Tibial nerve (tissue), 4 donors: Measurements from ENCODE around the gene TBX5. TPM values are rescaled to one million over a fixed set of nuclear protein-coding genes. Genes with fewer than 3 reads are reported as not detected.

Experiments used
- DNase-seq, 2 donors: peaks; one replicate each; pipeline ENCODE4 v3.0.0-alpha.2; 2019; ENCODE audit warnings: low spot score in 2 of 2
- H3K27ac ChIP-seq, 4 donors: fragments of 200-600 bp; sonication (generic) in 3 of 4; one replicate each; pipeline ENCODE4 v1.5.1; 2017 to 2019; ENCODE audit warnings: mild to moderate bottlenecking in 1 of 4
- H3K27me3 ChIP-seq, 2 donors: fragments of 200-600 bp; sonication (generic) in 1 of 2; one replicate each; pipeline versions ENCODE4 v1.5.1 to v1.6.0; 2017 to 2019
- H3K36me3 ChIP-seq, 3 donors: fragments of 200-600 bp; sonication (generic); one replicate each; pipeline ENCODE4 v1.5.1; 2018 to 2019
- H3K4me1 ChIP-seq, 4 donors: fragments of 200-600 bp; sonication (generic) in 3 of 4; one replicate each; pipeline ENCODE4 v1.5.1; 2017 to 2019
- H3K4me3 ChIP-seq, 4 donors: fragments of 200-600 bp; sonication (generic) in 3 of 4; one replicate each; pipeline ENCODE4 v1.5.1; 2017 to 2019; ENCODE audit warnings: mild to moderate bottlenecking in 1 of 4, moderate library complexity in 1 of 4
- H3K9me3 ChIP-seq, 4 donors: fragments of 200-600 bp; sonication (generic) in 3 of 4; one replicate each; pipeline ENCODE4 v1.5.1; 2017 to 2019
- CTCF ChIP-seq, 5 experiments: fragments of 200-600 bp in 3 of 5; fragments of 450-650 bp in 2 of 5; sonication (generic) in 3 of 5; IDR thresholded peaks; one replicate each; pipeline ENCODE4 v1.5.1; 2016 to 2019; ENCODE audit warnings: antibody characterized with exemption in 5 of 5, mild to moderate bottlenecking in 3 of 5, moderate library complexity in 2 of 5
- EP300 ChIP-seq, 2 donors: sonication (generic); formaldehyde crosslinking; IDR thresholded peaks; one replicate each; pipeline ENCODE4 v1.6.1; 2017; ENCODE audit warnings: antibody characterized with exemption in 2 of 2, mild to moderate bottlenecking in 1 of 2
- POLR2A ChIP-seq, 2 donors: fragments of 450-650 bp; IDR thresholded peaks; one replicate each; pipeline ENCODE4 v1.6.1; 2017; ENCODE audit warnings: antibody characterized with exemption in 2 of 2, mild to moderate bottlenecking in 2 of 2, moderate library complexity in 2 of 2
- WGBS, 2 donors: methylation state at CpG; one replicate each; pipeline ENCODE4 v1.1.5; 2018; 5-methylcytosine and 5-hydroxymethylcytosine counted together
- total RNA-seq, 4 donors: library from RNA; depleted of rRNA; stranded (reverse); fragments of >200 nt; gene quantifications; one replicate each; pipeline ENCODE4 v1.1.0, GENCODE V29; 2016

TBX5 gene
- total RNA-seq, 4 donors from 2014 or later: not detected

- Histone ChIP-seq H3K4me1 (no peaks in the 10 kb centered on the region), H3K27me3 (no peaks in the 10 kb centered on the region), H3K4me3 (no peak overlapping the region), H3K36me3 (no peaks in the 10 kb centered on the region), H3K27ac (no peak overlapping the region), H3K9me3 (peaks cover 0 to 8% (median 0%) of the 10 kb centered on the region in 4 donors)
- 74 to 79% methylated on average over 6 of the region's 6 CpGs for WGBS, 2 donors
- TF ChIP-seq CTCF (IDR thresholded peaks at IDR 0.05): no peak
- TF ChIP-seq EP300 (IDR thresholded peaks at IDR 0.05): no peak
- TF ChIP-seq POLR2A (IDR thresholded peaks at IDR 0.05): no peak
- no peak for DNase-seq
Observed at GRCh38 chr12:114341635-114342034, 64.3 kb downstream of the TBX5 start.

DNA sequence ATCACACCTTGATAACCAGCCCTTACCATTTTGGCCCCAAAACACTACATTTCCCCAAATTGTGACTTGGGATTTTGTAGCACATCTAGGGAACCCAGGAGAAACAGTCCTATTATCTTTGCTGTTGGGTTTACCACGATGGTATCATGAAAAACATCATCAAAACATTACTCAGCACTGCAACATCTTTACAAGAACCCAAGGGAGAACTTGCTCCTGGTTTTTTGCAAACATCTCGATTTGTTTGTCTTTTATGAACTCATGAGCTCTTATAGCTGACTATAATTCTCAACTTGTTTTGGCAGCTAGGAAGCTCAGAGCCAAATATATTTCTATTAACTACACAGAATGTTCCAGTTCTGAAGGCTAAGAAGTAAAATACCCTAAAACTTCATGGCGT lies 65.7 kb downstream of the TBX5 start:
- Histone ChIP-seq H3K4me1 (no peaks in the 10 kb centered on the region), H3K36me3 (no peaks in the 10 kb centered on the region), H3K9me3 (peaks cover 0 to 8% (median 0%) of the 10 kb centered on the region in 4 donors), H3K27ac (no peak overlapping the region), H3K27me3 (no peaks in the 10 kb centered on the region), H3K4me3 (no peak overlapping the region)
- WGBS, 2 donors: 67 to 71% methylated on average over 3 of the region's 3 CpGs
- DNase-seq: no peak
- TF ChIP-seq POLR2A (IDR thresholded peaks at IDR 0.05): no peak
- TF ChIP-seq EP300 (IDR thresholded peaks at IDR 0.05): no peak
- TF ChIP-seq CTCF (IDR thresholded peaks at IDR 0.05): no peak

DNA sequence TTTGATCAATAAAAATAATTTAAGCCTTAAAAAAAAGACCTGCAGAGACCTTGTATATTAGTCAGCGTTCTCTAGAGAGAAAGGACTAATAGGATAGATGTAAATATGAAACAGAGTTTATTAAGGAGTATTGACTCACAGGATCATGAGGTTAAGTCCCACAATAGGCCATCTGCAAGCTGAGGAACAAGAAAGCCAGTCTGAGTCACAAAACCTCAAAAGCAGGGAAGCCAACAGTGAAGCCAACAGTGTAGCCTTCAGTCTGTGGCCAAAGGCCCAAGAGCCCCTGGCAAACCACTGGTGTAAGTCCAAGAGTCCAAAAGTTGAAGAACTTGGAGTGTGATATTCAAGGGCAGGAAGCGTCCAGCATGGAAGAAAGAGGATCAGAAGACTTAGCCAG lies 66.3 kb downstream of the TBX5 start:
- TF ChIP-seq EP300 (IDR thresholded peaks at IDR 0.05): no peak
- TF ChIP-seq CTCF (IDR thresholded peaks at IDR 0.05): no peak
- TF ChIP-seq POLR2A (IDR thresholded peaks at IDR 0.05): no peak
- no peak overlapping the region for H3K4me3 ChIP-seq
- WGBS, 2 donors: 56 to 66% methylated on average over 2 of the region's 2 CpGs

DNA sequence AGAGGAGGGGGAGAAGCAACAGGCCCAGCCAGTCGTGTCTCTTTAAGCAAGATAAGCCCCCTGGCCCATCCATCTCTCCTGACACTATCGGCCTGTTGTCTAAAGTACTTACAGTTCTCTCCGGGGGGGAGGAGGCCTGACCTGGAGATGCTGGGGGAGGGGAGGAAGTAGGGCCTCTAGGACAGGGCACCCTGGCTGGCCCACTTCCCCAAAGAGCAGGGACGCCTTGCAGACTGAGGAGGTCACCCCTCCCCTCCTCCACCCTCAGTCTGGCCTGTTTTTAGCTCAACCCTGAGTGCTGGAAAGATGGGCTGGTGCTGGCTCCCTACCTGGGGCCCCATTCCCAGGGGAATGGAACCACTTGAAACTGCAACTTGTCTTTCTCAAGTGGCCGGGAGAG lies 70.3 kb downstream of the TBX5 start:
- H3K27me3 ChIP-seq: no peaks in the 10 kb centered on the region
- no peaks in the 10 kb centered on the region for H3K36me3 ChIP-seq
- H3K4me3 ChIP-seq: no peak overlapping the region
- 9 to 14% methylated on average over 5 of the region's 5 CpGs for WGBS, 2 donors
- DNase-seq: no peak
- peaks cover 0 to 12% (median 0%) of the 10 kb centered on the region in 4 donors for H3K9me3 ChIP-seq
- TF ChIP-seq POLR2A (IDR thresholded peaks at IDR 0.05) (no peak), EP300 (IDR thresholded peaks at IDR 0.05) (no peak), CTCF (IDR thresholded peaks at IDR 0.05) (no peak)
- no peaks in the 10 kb centered on the region for H3K4me1 ChIP-seq
- H3K27ac ChIP-seq: no peak overlapping the region

More for the DNA sequence above, 66.3 kb downstream of the TBX5 start:
- no peaks in the 10 kb centered on the region for H3K36me3 ChIP-seq
- no peaks in the 10 kb centered on the region for H3K27me3 ChIP-seq
- peaks cover 0 to 8% (median 0%) of the 10 kb centered on the region in 4 donors for H3K9me3 ChIP-seq
- H3K4me1 ChIP-seq: no peaks in the 10 kb centered on the region
- H3K27ac ChIP-seq: no peak overlapping the region
- no peak for DNase-seq

DNA sequence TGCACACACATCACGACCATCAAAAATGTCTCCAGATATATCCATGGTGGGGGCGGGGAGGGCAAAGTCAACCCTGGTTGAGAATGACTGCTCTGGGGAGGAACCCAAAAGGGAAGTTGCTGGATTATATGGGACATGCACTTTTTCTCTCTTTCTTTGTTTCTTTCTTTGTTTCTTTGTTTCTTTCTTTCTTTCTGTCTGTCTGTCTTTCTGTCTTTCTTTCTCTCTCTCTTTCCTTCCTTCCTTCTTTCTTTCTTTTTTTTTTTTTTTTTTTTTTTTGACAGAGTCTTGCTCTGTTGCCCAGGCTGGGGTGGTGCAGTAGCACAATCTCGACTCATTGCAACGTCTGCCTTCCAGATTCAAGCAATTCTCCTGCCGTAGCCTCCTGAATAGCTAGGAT lies 71.5 kb downstream of the TBX5 start:
- no peaks in the 10 kb centered on the region for H3K4me1 ChIP-seq
- TF ChIP-seq POLR2A (IDR thresholded peaks at IDR 0.05) (no peak), EP300 (IDR thresholded peaks at IDR 0.05) (no peak), CTCF (IDR thresholded peaks at IDR 0.05) (no peak)
- no peak overlapping the region for H3K4me3 ChIP-seq
- H3K27ac ChIP-seq: no peak overlapping the region
- H3K27me3 ChIP-seq: no peaks in the 10 kb centered on the region
- H3K9me3 ChIP-seq: peaks cover 0 to 17% (median 0%) of the 10 kb centered on the region in 4 donors
- 77 to 80% methylated on average over 5 of the region's 5 CpGs for WGBS, 2 donors
- no peak for DNase-seq
- no peaks in the 10 kb centered on the region for H3K36me3 ChIP-seq
